Activated CD4-positive, alpha-beta T cell treated with anti-CD3 and anti-CD28 coated beads, Interleukin-2, Interleukin-6, amounts not matched to agents 100 ng/mL and 50 ng/mL, durations not matched to agents 16 hours and 8 hours (primary cell): ENCODE results near the gene HOXD12.

Experiments used
- DNase-seq: peaks from one replicate; pipeline ENCODE4 v3.0.0-alpha.2; 2020

Gene HOXD12

GRCh38 chr2:176081376-176081836, 18.2 kb upstream of the HOXD12 start:
- DNase-seq = no peak

GRCh38 chr2:176081837-176082524, 17.6 kb upstream of the HOXD12 start:
- no peak for DNase-seq

GRCh38 chr2:176082525-176082823, 17.1 kb upstream of the HOXD12 start:
- no peak for DNase-seq

- DNase-seq = no peak
Measured at GRCh38 chr2:176082824-176083751, 16.5 kb upstream of the HOXD12 start.

- DNase-seq = no peak
Measured at GRCh38 chr2:176083796-176084261, 15.8 kb upstream of the HOXD12 start, which contains the start of gene EVX2. Gene EVX2 (minus strand): TSS chr2:176083962. CDS start chr2:176083776, 186 bp downstream.

- no peak for DNase-seq
Measured at GRCh38 chr2:176084611-176085119, 14.9 kb upstream of the HOXD12 start.

- no peak for DNase-seq
Measured at GRCh38 chr2:176085120-176085788, 14.3 kb upstream of the HOXD12 start.

- DNase-seq = no peak
Measured at GRCh38 chr2:176085861-176086771, 13.5 kb upstream of the HOXD12 start.

GRCh38 chr2:176087330-176088047, 12.1 kb upstream of the HOXD12 start:
- no peak for DNase-seq

- peak; percentile 39 for DNase-seq
Measured at GRCh38 chr2:176088048-176088936, 11.3 kb upstream of the HOXD12 start.

GRCh38 chr2:176088937-176089842, 10.4 kb upstream of the HOXD12 start:
- DNase-seq = no peak

GRCh38 chr2:176089843-176090395, 9.7 kb upstream of the HOXD12 start:
- DNase-seq = no peak

GRCh38 chr2:176090862-176091261, 8.7 kb upstream of the HOXD12 start:
- DNase-seq = no peak

GRCh38 chr2:176091329-176092258, 8.0 kb upstream of the HOXD12 start:
- DNase-seq = no peak

- DNase-seq = no peak
Measured at GRCh38 chr2:176092270-176093144, 7.1 kb upstream of the HOXD12 start, which contains the start of gene HOXD13. Gene HOXD13 (plus strand): TSS chr2:176092721. CDS start chr2:176092891, 170 bp downstream.

- no peak for DNase-seq
Measured at GRCh38 chr2:176093145-176093897, 6.3 kb upstream of the HOXD12 start.
